ENCODE measurements around the gene EPS8.

DNA sequence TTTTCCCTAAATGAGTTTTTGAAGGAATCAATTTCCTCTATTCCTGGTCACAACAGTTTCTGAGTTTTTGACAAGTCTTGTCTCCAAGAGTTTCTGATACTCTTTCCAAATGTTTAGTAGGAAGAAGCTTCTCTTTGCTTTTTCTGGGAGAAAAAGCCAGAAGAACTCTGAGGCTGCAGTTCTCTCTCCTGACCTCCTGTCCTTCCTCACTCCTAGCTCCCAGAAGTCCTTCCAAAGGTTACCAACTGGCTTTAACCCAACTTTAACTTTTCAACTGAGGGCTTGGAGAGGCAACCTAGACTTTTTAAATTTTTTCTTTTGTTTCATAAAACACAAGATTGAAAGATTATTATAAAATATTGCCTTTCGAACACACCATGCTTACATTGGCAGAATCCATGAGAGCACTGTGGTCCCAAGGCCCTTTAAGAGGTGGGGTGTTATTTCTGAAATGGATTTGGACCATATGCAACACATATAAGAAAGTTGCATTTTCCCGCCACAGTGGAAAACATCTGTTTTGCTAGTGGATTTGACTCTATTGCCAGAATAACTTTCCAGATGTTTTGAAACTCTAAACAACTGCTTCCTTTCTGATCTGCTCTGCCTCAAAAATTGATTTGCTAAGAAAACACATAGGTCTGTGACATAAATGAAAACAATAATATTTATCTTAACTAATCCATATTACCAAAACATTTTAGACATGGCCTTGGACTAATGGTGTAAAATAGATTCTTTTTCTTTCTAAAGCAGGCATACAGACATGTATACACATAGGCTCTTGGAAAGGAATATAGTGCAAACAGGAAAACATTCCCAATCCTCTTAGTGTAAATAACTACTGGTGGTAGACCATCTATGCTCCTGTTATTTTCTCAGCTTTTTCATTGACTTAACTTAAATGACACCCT lies 22.3 kb upstream of the EPS8 start:
- TF ChIP-seq, protein P1, sequence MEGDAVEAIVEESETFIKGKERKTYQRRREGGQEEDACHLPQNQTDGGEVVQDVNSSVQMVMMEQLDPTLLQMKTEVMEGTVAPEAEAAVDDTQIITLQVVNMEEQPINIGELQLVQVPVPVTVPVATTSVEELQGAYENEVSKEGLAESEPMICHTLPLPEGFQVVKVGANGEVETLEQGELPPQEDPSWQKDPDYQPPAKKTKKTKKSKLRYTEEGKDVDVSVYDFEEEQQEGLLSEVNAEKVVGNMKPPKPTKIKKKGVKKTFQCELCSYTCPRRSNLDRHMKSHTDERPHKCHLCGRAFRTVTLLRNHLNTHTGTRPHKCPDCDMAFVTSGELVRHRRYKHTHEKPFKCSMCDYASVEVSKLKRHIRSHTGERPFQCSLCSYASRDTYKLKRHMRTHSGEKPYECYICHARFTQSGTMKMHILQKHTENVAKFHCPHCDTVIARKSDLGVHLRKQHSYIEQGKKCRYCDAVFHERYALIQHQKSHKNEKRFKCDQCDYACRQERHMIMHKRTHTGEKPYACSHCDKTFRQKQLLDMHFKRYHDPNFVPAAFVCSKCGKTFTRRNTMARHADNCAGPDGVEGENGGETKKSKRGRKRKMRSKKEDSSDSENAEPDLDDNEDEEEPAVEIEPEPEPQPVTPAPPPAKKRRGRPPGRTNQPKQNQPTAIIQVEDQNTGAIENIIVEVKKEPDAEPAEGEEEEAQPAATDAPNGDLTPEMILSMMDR (IDR thresholded peaks at IDR 0.05), result no peak
- TF ChIP-seq POLR2A (IDR thresholded peaks at IDR 0.05), result no peak

All from lower leg skin (tissue), 3 donors.